ENCODE data around the gene IMPDH1. TPM values are rescaled to one million over a fixed set of nuclear protein-coding genes. Genes with fewer than 3 reads are reported as not detected.

The IMPDH1 gene
- total RNA-seq, 4 donors from 2014 or later, result 43.1 to 68.5 (median 47.4) TPM

DNA sequence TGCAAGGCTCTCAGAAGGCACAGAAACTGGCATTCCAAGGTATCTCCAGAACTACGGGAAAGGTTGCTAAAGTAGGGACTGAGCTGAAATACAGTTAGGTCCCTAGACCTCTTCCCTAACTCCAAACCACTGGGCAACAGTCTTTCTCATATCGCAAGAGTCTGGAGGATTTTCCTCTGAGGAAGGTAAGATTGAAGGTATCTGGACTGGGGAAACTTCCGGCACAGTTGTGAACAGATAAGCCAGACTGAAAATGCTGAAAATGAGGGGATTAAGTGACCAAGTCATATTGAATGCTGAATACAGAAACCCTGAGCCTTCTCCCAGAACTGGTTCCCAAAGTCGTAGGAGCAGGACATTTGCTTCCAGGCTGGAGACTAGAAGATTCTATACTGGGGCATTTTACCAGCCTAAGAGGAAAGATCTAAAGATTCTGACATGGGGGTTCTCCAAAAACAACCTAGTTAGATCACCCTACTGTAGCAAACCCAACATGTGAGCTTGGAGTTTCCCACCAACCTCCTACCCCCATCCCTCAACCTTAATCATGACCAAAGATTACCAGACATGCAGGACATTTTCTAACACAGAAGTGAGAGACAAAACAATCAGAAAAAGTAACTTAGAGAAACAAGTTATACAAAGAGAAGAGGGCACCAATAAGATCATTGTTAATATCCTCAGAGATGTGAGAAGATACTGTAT, 45.5 kb downstream of the IMPDH1 start:
- TF ChIP-seq EP300 (IDR thresholded peaks at IDR 0.05) (no peak), POLR2AphosphoS5 (IDR thresholded peaks at IDR 0.05) (no peak), POLR2A (IDR thresholded peaks at IDR 0.05) (no peak)
- TF ChIP-seq, protein P1, sequence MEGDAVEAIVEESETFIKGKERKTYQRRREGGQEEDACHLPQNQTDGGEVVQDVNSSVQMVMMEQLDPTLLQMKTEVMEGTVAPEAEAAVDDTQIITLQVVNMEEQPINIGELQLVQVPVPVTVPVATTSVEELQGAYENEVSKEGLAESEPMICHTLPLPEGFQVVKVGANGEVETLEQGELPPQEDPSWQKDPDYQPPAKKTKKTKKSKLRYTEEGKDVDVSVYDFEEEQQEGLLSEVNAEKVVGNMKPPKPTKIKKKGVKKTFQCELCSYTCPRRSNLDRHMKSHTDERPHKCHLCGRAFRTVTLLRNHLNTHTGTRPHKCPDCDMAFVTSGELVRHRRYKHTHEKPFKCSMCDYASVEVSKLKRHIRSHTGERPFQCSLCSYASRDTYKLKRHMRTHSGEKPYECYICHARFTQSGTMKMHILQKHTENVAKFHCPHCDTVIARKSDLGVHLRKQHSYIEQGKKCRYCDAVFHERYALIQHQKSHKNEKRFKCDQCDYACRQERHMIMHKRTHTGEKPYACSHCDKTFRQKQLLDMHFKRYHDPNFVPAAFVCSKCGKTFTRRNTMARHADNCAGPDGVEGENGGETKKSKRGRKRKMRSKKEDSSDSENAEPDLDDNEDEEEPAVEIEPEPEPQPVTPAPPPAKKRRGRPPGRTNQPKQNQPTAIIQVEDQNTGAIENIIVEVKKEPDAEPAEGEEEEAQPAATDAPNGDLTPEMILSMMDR (IDR thresholded peaks at IDR 0.05), result no peak
- no peak overlapping the region for H3K4me3 ChIP-seq
- no peak for DNase-seq (ENCODE audit: low spot score in 2 of 2)
- H3K27me3 ChIP-seq, result peaks cover 23% of the 10 kb centered on the region
- 79% methylated on average over 4 of the region's 4 CpGs for WGBS
- H3K4me1 ChIP-seq, result peaks cover 18% of the 10 kb centered on the region
- H3K9me3 ChIP-seq, result no peaks in the 10 kb centered on the region
- H3K27ac ChIP-seq, result no peak overlapping the region
- no peaks in the 10 kb centered on the region for H3K36me3 ChIP-seq

DNA sequence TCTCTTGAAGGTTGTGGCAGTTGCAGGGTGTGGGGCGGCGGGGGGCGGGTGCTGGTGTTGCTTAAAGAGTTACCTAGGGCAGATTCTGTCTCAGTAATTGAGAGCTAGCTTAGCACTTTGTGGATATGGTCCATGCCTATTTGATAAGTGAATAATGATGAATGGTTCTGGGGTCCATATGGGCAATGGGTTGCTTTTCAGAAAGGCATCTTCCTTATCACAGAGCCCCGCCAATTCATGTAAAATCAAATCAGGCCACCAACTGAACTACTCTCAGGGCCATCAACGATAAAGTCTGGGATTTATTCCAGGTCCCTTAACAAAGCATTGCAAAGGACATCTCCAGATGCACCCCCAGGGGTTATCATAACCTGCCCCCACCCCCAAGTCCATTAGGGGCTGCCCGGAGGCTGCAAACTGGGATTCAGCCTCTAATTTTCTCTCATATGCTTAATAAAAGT, 46.5 kb downstream of the IMPDH1 start:
- peak in 1 of 2 donors; percentile 32 for DNase-seq (ENCODE audit: low spot score in 2 of 2)
- 84% methylated on average over 6 of the region's 6 CpGs for WGBS

DNA sequence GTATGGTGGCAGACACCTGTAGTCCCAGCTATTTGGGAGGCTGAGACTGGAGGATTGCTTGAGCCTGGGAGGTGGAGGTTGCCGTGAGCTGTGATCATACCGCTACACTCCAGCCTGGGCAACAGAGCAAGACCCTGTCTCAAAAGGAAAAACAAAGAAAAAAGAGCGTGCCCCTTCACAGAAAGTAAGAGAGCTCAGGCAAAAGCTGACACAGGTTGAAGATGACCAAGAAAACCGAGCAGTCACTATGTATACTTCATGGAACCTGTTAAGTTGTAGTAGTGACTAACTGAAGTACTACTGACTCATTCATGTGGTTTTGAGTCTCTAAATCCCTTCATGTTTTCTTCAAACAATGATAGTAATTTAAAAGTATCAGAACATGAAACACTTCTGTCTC, 47.1 kb downstream of the IMPDH1 start:
- H3K27ac ChIP-seq, result no peak overlapping the region
- WGBS, result 84% methylated on average over 4 of the region's 4 CpGs
- H3K36me3 ChIP-seq, result no peaks in the 10 kb centered on the region
- no peak for DNase-seq (ENCODE audit: low spot score in 2 of 2)
- peaks cover 18% of the 10 kb centered on the region for H3K4me1 ChIP-seq
- peaks cover 23% of the 10 kb centered on the region for H3K27me3 ChIP-seq
- no peaks in the 10 kb centered on the region for H3K9me3 ChIP-seq
- TF ChIP-seq, protein P1 (IDR thresholded peaks at IDR 0.05), result no peak
- TF ChIP-seq POLR2A (IDR thresholded peaks at IDR 0.05) (no peak), EP300 (IDR thresholded peaks at IDR 0.05) (no peak), POLR2AphosphoS5 (IDR thresholded peaks at IDR 0.05) (no peak)
- no peak overlapping the region for H3K4me3 ChIP-seq

More for the DNA sequence above, 46.5 kb downstream of the IMPDH1 start:
- no peak overlapping the region for H3K27ac ChIP-seq
- peaks cover 23% of the 10 kb centered on the region for H3K27me3 ChIP-seq
- no peaks in the 10 kb centered on the region for H3K36me3 ChIP-seq
- TF ChIP-seq POLR2AphosphoS5 (IDR thresholded peaks at IDR 0.05), result no peak
- no peak for TF ChIP-seq POLR2A (IDR thresholded peaks at IDR 0.05)
- TF ChIP-seq, protein P1 (IDR thresholded peaks at IDR 0.05), result no peak
- no peak for TF ChIP-seq EP300 (IDR thresholded peaks at IDR 0.05)
- no peak overlapping the region for H3K4me3 ChIP-seq
- H3K9me3 ChIP-seq, result no peaks in the 10 kb centered on the region
- peaks cover 18% of the 10 kb centered on the region for H3K4me1 ChIP-seq

DNA sequence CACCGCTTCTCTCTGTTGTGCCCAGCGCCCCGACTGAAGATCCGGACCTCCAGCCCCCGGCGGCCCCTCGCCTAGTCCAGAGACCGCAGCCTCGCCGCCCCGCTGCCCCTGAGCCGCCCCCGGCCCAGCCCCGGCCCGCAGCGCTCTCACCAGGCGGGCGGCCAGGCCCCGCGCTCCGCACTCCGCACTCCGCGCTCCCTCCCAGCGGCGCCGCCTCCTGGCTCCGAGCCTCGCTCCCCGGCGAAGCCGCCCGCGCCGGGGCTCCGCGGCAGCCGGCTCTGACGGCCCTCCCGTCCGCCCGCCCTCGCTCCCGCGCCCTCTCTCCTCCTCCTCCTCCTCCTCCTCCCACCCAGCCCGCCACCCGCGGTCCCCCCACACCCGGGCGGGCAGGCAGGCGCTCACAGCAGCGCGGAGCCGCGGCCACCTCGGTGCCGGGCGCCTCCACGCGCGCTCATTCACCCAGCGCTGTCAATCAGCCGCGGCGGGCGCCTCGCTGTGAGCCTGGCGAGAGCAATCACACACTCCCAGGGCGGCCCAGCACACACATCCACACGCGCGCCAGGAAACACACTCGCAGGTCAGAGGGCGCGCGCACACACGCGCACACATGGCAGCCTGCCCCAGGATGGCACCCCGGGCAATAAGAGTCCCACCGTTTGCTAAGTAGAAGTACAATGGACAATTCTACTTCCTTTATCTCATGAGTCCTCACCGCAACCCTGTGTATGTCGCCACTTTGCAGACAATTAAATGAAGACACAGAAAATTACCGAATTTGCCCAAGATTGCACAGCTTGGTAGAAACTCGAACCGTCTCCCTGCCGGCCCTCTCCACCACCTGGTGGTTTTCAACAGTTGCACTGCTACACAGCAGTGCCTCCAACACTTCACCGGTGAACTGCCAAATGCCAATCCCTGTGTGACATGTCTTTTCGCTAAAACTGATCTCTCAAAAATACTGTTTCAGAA, 48.1 kb downstream of the IMPDH1 start, which contains the start of gene PRRT4:
Gene PRRT4 (minus strand): TSS at position 280 of the 969 bp plus-strand sequence.
- WGBS, result 2% methylated on average over 42 of the region's 88 CpGs
- H3K4me1 ChIP-seq, result peaks cover 18% of the 10 kb centered on the region
- H3K9me3 ChIP-seq, result no peaks in the 10 kb centered on the region
- H3K36me3 ChIP-seq, result no peaks in the 10 kb centered on the region
- no peak within 1 kb of the TSS for H3K27ac ChIP-seq
- TF ChIP-seq, protein P1 (IDR thresholded peaks at IDR 0.05), result no peak
- TF ChIP-seq POLR2AphosphoS5 (IDR thresholded peaks at IDR 0.05) (no peak), POLR2A (IDR thresholded peaks at IDR 0.05) (no peak), EP300 (IDR thresholded peaks at IDR 0.05) (no peak)
- H3K4me3 ChIP-seq, result peak within 1 kb of the TSS; percentile 66
- peak in 1 of 2 donors; percentile 73 for DNase-seq (ENCODE audit: low spot score in 2 of 2)
- peaks cover 23% of the 10 kb centered on the region for H3K27me3 ChIP-seq

DNA sequence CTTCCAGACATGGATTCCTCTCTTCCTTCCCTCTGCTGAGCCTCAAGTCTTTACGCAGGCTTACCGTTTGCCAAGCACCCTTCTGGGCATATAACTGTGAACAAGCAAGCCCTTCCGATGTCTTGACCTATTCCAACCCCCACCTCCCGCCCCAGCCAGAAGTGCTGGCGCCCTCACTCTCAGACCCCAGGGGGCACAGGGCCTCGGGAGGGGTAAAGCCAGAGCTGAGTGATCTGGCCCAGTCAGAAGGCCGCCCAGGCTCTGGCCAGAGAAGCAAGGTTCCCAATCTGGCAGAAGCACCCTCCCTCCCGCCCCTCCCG, 49.5 kb downstream of the IMPDH1 start:
- H3K4me3 ChIP-seq, result peak overlapping the region; percentile 66
- H3K27ac ChIP-seq, result no peak overlapping the region
- no peak for TF ChIP-seq POLR2A (IDR thresholded peaks at IDR 0.05)
- TF ChIP-seq EP300 (IDR thresholded peaks at IDR 0.05), result no peak
- TF ChIP-seq, protein P1 (IDR thresholded peaks at IDR 0.05), result no peak
- no peak for TF ChIP-seq POLR2AphosphoS5 (IDR thresholded peaks at IDR 0.05)
- 28% methylated on average over 5 of the region's 9 CpGs for WGBS
- no peaks in the 10 kb centered on the region for H3K36me3 ChIP-seq
- peaks cover 18% of the 10 kb centered on the region for H3K27me3 ChIP-seq
- no peak for DNase-seq (ENCODE audit: low spot score in 2 of 2)
- H3K9me3 ChIP-seq, result no peaks in the 10 kb centered on the region
- peaks cover 18% of the 10 kb centered on the region for H3K4me1 ChIP-seq

All from suprapubic skin (tissue), 4 donors.